ENCODE measurements around the gene OSCP1. TPM values are rescaled to one million over a fixed set of nuclear protein-coding genes. Genes with fewer than 3 reads are reported as not detected.

OSCP1 gene
- total and polyA plus RNA-seq, 2 experiments from 2014 or later, result 2.2 to 2.6 TPM

DNA sequence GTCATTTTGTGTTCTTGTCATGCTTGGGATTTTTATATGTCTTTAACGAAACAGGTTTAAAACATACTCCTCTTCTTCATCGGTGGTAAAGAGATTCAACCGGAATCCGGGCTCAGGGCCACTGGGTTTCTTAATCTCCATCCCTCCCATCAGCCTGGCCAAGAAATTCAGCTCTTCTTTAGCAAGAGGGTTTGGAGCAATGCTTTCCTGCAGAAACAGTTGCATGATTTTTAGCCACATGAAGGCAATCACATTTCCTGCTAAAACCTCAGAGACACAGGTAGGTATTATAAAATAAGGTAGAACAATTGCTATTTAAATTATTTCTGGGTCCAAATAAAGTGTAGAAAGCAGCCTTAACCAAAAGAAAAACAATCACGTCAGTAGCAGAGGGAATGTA lies 29.8 kb downstream of the OSCP1 start (continued):
- TF ChIP-seq EZH2phosphoT487 (IDR thresholded peaks at IDR 0.05; ENCODE audit: unreplicated experiment) (no peak), CREB1 (CRISPR knock-in tag; IDR thresholded peaks at IDR 0.05; ENCODE audit: low read depth) (no peak), ZNF114 (CRISPR knock-in tag; IDR thresholded peaks at IDR 0.05) (no peak), ZNF331 (CRISPR knock-in tag; IDR thresholded peaks at IDR 0.05; ENCODE audit: low read depth) (no peak)
- TF ChIP-seq, protein P1, sequence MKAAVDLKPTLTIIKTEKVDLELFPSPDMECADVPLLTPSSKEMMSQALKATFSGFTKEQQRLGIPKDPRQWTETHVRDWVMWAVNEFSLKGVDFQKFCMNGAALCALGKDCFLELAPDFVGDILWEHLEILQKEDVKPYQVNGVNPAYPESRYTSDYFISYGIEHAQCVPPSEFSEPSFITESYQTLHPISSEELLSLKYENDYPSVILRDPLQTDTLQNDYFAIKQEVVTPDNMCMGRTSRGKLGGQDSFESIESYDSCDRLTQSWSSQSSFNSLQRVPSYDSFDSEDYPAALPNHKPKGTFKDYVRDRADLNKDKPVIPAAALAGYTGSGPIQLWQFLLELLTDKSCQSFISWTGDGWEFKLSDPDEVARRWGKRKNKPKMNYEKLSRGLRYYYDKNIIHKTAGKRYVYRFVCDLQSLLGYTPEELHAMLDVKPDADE (IDR thresholded peaks at IDR 0.05), result no peak

DNA sequence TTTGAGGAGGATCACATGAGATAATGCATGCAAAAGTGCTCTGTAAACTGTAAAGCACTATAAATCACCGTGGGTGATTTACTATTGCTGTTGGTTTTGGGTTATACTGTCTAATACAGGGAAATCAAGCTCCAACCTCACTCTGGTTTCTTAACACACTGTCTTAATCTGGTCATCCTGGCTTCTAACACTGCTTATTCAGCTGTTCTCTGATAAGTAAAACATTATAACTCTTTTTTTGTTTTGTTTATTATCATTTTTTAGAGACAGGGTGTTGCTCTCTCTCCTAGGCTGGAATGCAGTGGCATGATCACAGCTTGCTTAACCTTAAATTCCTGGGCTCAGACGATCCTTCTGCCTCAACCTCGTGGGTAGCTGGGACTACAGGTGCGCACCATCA lies 30.7 kb downstream of the OSCP1 start:
- H3K4me3 ChIP-seq, result no peak overlapping the region
- no peak overlapping the region for H3K27ac ChIP-seq (ENCODE audit: low read depth)
- Mint-ChIP-seq H3K4me1 (peaks cover 11% of the 10 kb centered on the region), H3K9me3 (no peaks in the 10 kb centered on the region), H3K36me3 (ENCODE audit: low read depth) (no peaks in the 10 kb centered on the region), H3K27ac (no peak overlapping the region), H3K27me3 (ENCODE audit: insufficient read depth, low read depth, poor library complexity) (peaks cover 5% of the 10 kb centered on the region), H3K4me3 (no peak overlapping the region)
- no peak for ATAC-seq
- no peaks in the 10 kb centered on the region for H3K36me3 ChIP-seq (ENCODE audit: insufficient read depth)
- no peaks in the 10 kb centered on the region for H3K27me3 ChIP-seq (ENCODE audit: insufficient read depth)
- no peaks in the 10 kb centered on the region for H4K20me1 ChIP-seq (replicated peaks; ENCODE audit: insufficient read depth)
- no peaks in the 10 kb centered on the region for H3F3A ChIP-seq (replicated peaks; ENCODE audit: low read depth)
- no peaks in the 10 kb centered on the region for H3K79me2 ChIP-seq (replicated peaks; ENCODE audit: insufficient read depth)
- H2AFZ ChIP-seq, result no peak overlapping the region
- no peak for DNase-seq (ENCODE audit: low spot score)
- no peaks in the 10 kb centered on the region for H3K9me2 ChIP-seq (ENCODE audit: insufficient read depth)
- no peak overlapping the region for H3K4me2 ChIP-seq
- H3K4me1 ChIP-seq (ENCODE audit: insufficient read depth), result no peaks in the 10 kb centered on the region
- no peak for TF ChIP-seq EZH2 (IDR thresholded peaks at IDR 0.05; ENCODE audit: low read depth, unreplicated experiment)
- TF ChIP-seq EZH2phosphoT487 (IDR thresholded peaks at IDR 0.05; ENCODE audit: unreplicated experiment), result no peak
- TF ChIP-seq, protein P2, sequence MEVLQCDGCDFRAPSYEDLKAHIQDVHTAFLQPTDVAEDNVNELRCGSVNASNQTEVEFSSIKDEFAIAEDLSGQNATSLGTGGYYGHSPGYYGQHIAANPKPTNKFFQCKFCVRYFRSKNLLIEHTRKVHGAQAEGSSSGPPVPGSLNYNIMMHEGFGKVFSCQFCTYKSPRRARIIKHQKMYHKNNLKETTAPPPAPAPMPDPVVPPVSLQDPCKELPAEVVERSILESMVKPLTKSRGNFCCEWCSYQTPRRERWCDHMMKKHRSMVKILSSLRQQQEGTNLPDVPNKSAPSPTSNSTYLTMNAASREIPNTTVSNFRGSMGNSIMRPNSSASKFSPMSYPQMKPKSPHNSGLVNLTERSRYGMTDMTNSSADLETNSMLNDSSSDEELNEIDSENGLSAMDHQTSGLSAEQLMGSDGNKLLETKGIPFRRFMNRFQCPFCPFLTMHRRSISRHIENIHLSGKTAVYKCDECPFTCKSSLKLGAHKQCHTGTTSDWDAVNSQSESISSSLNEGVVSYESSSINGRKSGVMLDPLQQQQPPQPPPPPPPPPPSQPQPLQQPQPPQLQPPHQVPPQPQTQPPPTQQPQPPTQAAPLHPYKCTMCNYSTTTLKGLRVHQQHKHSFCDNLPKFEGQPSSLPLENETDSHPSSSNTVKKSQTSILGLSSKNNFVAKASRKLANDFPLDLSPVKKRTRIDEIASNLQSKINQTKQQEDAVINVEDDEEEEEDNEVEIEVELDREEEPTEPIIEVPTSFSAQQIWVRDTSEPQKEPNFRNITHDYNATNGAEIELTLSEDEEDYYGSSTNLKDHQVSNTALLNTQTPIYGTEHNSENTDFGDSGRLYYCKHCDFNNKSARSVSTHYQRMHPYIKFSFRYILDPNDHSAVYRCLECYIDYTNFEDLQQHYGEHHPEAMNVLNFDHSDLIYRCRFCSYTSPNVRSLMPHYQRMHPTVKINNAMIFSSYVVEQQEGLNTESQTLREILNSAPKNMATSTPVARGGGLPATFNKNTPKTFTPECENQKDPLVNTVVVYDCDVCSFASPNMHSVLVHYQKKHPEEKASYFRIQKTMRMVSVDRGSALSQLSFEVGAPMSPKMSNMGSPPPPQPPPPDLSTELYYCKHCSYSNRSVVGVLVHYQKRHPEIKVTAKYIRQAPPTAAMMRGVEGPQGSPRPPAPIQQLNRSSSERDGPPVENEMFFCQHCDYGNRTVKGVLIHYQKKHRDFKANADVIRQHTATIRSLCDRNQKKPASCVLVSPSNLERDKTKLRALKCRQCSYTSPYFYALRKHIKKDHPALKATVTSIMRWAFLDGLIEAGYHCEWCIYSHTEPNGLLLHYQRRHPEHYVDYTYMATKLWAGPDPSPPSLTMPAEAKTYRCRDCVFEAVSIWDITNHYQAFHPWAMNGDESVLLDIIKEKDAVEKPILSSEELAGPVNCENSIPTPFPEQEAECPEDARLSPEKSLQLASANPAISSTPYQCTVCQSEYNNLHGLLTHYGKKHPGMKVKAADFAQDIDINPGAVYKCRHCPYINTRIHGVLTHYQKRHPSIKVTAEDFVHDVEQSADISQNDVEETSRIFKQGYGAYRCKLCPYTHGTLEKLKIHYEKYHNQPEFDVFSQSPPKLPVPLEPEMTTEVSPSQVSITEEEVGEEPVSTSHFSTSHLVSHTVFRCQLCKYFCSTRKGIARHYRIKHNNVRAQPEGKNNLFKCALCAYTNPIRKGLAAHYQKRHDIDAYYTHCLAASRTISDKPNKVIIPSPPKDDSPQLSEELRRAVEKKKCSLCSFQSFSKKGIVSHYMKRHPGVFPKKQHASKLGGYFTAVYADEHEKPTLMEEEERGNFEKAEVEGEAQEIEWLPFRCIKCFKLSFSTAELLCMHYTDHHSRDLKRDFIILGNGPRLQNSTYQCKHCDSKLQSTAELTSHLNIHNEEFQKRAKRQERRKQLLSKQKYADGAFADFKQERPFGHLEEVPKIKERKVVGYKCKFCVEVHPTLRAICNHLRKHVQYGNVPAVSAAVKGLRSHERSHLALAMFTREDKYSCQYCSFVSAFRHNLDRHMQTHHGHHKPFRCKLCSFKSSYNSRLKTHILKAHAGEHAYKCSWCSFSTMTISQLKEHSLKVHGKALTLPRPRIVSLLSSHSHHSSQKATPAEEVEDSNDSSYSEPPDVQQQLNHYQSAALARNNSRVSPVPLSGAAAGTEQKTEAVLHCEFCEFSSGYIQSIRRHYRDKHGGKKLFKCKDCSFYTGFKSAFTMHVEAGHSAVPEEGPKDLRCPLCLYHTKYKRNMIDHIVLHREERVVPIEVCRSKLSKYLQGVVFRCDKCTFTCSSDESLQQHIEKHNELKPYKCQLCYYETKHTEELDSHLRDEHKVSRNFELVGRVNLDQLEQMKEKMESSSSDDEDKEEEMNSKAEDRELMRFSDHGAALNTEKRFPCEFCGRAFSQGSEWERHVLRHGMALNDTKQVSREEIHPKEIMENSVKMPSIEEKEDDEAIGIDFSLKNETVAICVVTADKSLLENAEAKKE (CRISPR knock-in tag; IDR thresholded peaks at IDR 0.05), result no peak
- TF ChIP-seq ZNF331 (CRISPR knock-in tag; IDR thresholded peaks at IDR 0.05; ENCODE audit: low read depth), result no peak
- TF ChIP-seq, protein P1 (IDR thresholded peaks at IDR 0.05), result no peak
- TF ChIP-seq NANOG (IDR thresholded peaks at IDR 0.05; ENCODE audit: borderline replicate concordance), result no peak
- no peak for TF ChIP-seq POLR2AphosphoS5 (IDR thresholded peaks at IDR 0.05; ENCODE audit: low read depth)
- TF ChIP-seq, protein P3, sequence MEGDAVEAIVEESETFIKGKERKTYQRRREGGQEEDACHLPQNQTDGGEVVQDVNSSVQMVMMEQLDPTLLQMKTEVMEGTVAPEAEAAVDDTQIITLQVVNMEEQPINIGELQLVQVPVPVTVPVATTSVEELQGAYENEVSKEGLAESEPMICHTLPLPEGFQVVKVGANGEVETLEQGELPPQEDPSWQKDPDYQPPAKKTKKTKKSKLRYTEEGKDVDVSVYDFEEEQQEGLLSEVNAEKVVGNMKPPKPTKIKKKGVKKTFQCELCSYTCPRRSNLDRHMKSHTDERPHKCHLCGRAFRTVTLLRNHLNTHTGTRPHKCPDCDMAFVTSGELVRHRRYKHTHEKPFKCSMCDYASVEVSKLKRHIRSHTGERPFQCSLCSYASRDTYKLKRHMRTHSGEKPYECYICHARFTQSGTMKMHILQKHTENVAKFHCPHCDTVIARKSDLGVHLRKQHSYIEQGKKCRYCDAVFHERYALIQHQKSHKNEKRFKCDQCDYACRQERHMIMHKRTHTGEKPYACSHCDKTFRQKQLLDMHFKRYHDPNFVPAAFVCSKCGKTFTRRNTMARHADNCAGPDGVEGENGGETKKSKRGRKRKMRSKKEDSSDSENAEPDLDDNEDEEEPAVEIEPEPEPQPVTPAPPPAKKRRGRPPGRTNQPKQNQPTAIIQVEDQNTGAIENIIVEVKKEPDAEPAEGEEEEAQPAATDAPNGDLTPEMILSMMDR (conservative IDR thresholded peaks at IDR 0.05; ENCODE audit: low read depth in 2 of 2), result no peak
- no peak for TF ChIP-seq CREB1 (CRISPR knock-in tag; IDR thresholded peaks at IDR 0.05; ENCODE audit: low read depth)
- TF ChIP-seq ZNF114 (CRISPR knock-in tag; IDR thresholded peaks at IDR 0.05), result no peak
- TF ChIP-seq STAT1 (IDR thresholded peaks at IDR 0.05; ENCODE audit: unreplicated experiment), result no peak
